ENCODE measurements around the gene MAP4K4. TPM values are rescaled to one million over a fixed set of nuclear protein-coding genes. Genes with fewer than 3 reads are reported as not detected.

MAP4K4 gene
- polyA plus RNA-seq, 3 donors: 5.3 to 66.9 (median 8.7) TPM

GRCh38 chr2:101844055-101844635 lies 146.6 kb downstream of the MAP4K4 start:
- H3K36me3 ChIP-seq (replicated peaks in 1 of 2; ENCODE audit: control insufficient read depth in 1 of 2, insufficient read depth in 2 of 2, low read length in 2 of 2): peaks cover 91 to 98% of the 10 kb centered on the region in 2 donors
- H3K27me3 ChIP-seq (ENCODE audit: control insufficient read depth in 2 of 2, insufficient read depth in 2 of 2, low read length in 2 of 2): no peaks in the 10 kb centered on the region
- peaks cover 11% of the 10 kb centered on the region for H3K4me1 Mint-ChIP-seq
- H3K27ac ChIP-seq (ENCODE audit: low read depth in 1 of 2, low read length in 2 of 2): no peak overlapping the region
- H3K4me3 Mint-ChIP-seq: no peak overlapping the region
- TF ChIP-seq, protein P1, sequence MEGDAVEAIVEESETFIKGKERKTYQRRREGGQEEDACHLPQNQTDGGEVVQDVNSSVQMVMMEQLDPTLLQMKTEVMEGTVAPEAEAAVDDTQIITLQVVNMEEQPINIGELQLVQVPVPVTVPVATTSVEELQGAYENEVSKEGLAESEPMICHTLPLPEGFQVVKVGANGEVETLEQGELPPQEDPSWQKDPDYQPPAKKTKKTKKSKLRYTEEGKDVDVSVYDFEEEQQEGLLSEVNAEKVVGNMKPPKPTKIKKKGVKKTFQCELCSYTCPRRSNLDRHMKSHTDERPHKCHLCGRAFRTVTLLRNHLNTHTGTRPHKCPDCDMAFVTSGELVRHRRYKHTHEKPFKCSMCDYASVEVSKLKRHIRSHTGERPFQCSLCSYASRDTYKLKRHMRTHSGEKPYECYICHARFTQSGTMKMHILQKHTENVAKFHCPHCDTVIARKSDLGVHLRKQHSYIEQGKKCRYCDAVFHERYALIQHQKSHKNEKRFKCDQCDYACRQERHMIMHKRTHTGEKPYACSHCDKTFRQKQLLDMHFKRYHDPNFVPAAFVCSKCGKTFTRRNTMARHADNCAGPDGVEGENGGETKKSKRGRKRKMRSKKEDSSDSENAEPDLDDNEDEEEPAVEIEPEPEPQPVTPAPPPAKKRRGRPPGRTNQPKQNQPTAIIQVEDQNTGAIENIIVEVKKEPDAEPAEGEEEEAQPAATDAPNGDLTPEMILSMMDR (IDR thresholded peaks at IDR 0.05): no peak
- peaks cover 6% of the 10 kb centered on the region in 2 donors for H3K4me1 ChIP-seq (ENCODE audit: control insufficient read depth in 1 of 2, insufficient read depth in 2 of 2, low read length in 2 of 2)
- WGBS (ENCODE audit: insufficient coverage): over 99% methylated on average over 9 of the region's 12 CpGs
- no peak overlapping the region for H3K9ac ChIP-seq (ENCODE audit: insufficient read depth, low read length, poor library complexity, severe bottlenecking)
- no peak overlapping the region for H3K4me3 ChIP-seq (replicated peaks in 1 of 3; ENCODE audit: low read depth in 2 of 3, low read length in 3 of 3)
- H3K9me3 ChIP-seq (replicated peaks in 1 of 2; ENCODE audit: control insufficient read depth in 1 of 2, insufficient read depth in 1 of 2, low read length in 2 of 2): no peaks in the 10 kb centered on the region
- intact Hi-C loops (cut with micrococcal nuclease): no loop called here
- peaks cover 79 to 94% of the 10 kb centered on the region in 2 donors for H3K36me3 Mint-ChIP-seq
- H3K79me2 ChIP-seq (ENCODE audit: insufficient read depth, low read length): no peaks in the 10 kb centered on the region
- H4K20me1 ChIP-seq (ENCODE audit: insufficient read depth, low read length): peaks cover 93% of the 10 kb centered on the region
- H3K9me3 Mint-ChIP-seq: no peaks in the 10 kb centered on the region
- H3K27me3 Mint-ChIP-seq (ENCODE audit: low read depth in 3 of 3): no peaks in the 10 kb centered on the region
- H2AFZ ChIP-seq (ENCODE audit: insufficient read depth, low read depth, low read length, poor library complexity, severe bottlenecking): no peak overlapping the region
- no peak overlapping the region for H3K4me2 ChIP-seq (replicated peaks; ENCODE audit: extremely low read depth, low read length, poor library complexity, severe bottlenecking)
- no peak overlapping the region for H3K27ac Mint-ChIP-seq
- DNase-seq: no peak

- H3K36me3 Mint-ChIP-seq: peaks cover 75 to 92% of the 10 kb centered on the region in 2 donors
- no peaks in the 10 kb centered on the region for H3K27me3 ChIP-seq (ENCODE audit: control insufficient read depth in 2 of 2, insufficient read depth in 2 of 2, low read length in 2 of 2)
- no peaks in the 10 kb centered on the region for H3K79me2 ChIP-seq (ENCODE audit: insufficient read depth, low read length)
- H3K4me3 Mint-ChIP-seq: no peak overlapping the region
- no peaks in the 10 kb centered on the region for H3K27me3 Mint-ChIP-seq (ENCODE audit: low read depth in 3 of 3)
- no peak overlapping the region for H3K4me2 ChIP-seq (replicated peaks; ENCODE audit: extremely low read depth, low read length, poor library complexity, severe bottlenecking)
- no CpG with 5 or more reads among the region's 3 CpGs for WGBS (ENCODE audit: insufficient coverage)
- no peak overlapping the region for H3K9ac ChIP-seq (ENCODE audit: insufficient read depth, low read length, poor library complexity, severe bottlenecking)
- peaks cover 84% of the 10 kb centered on the region for H4K20me1 ChIP-seq (ENCODE audit: insufficient read depth, low read length)
- DNase-seq: no peak
- H3K9me3 ChIP-seq (replicated peaks in 1 of 2; ENCODE audit: control insufficient read depth in 1 of 2, insufficient read depth in 1 of 2, low read length in 2 of 2): no peaks in the 10 kb centered on the region
- TF ChIP-seq, protein P1 (IDR thresholded peaks at IDR 0.05): no peak
- peaks cover 89 to 97% of the 10 kb centered on the region in 2 donors for H3K36me3 ChIP-seq (replicated peaks in 1 of 2; ENCODE audit: control insufficient read depth in 1 of 2, insufficient read depth in 2 of 2, low read length in 2 of 2)
- H3K9me3 Mint-ChIP-seq: no peaks in the 10 kb centered on the region
- intact Hi-C loops (cut with micrococcal nuclease): no loop called here
- no peak overlapping the region for H3K4me3 ChIP-seq (replicated peaks in 1 of 3; ENCODE audit: low read depth in 2 of 3, low read length in 3 of 3)
- H3K4me1 ChIP-seq (ENCODE audit: control insufficient read depth in 1 of 2, insufficient read depth in 2 of 2, low read length in 2 of 2): peaks cover 5 to 6% of the 10 kb centered on the region in 2 donors
- H3K27ac ChIP-seq (ENCODE audit: low read depth in 1 of 2, low read length in 2 of 2): no peak overlapping the region
- peaks cover 6% of the 10 kb centered on the region for H3K4me1 Mint-ChIP-seq
- H3K27ac Mint-ChIP-seq: no peak overlapping the region
- no peak overlapping the region for H2AFZ ChIP-seq (ENCODE audit: insufficient read depth, low read depth, low read length, poor library complexity, severe bottlenecking)
Observed at GRCh38 chr2:101846973-101847372, 149.5 kb downstream of the MAP4K4 start.
